Upper lobe of left lung (tissue), 6 donors: ENCODE measurements around the gene FAM110C. TPM values are rescaled to one million over a fixed set of nuclear protein-coding genes. Genes with fewer than 3 reads are reported as not detected.
"Not testable (repeated sequence)": the region's sequence is repeated elsewhere in the genome, so short reads cannot be mapped to it uniquely, and the experiment has no call there.

Source experiments
- ATAC-seq, 2 donors: fragments of 200-7000 bp; cut with Tn5 transposase; one replicate each; pipeline ENCODE4 v1.9.1; 2022; ENCODE audit warnings: mild to moderate bottlenecking in 2 of 2, moderate library complexity in 2 of 2; ENCODE audit not compliant: low FRiP score in 2 of 2
- DNase-seq, 2 donors: peaks; one replicate each; pipeline ENCODE4 v3.0.0-alpha.2; 2019 to 2020
- H3K27ac ChIP-seq, 4 donors: fragments of 200-600 bp; sonication (generic); one replicate each; pipeline ENCODE4 v1.5.1; 2016 to 2019
- H3K27me3 ChIP-seq, 4 donors: fragments of 200-600 bp; sonication (generic); one replicate each; pipeline ENCODE4 v1.5.1; 2017 to 2019
- H3K36me3 ChIP-seq, 4 donors: fragments of 200-600 bp; sonication (generic); one replicate each; pipeline ENCODE4 v1.5.1; 2016 to 2019
- H3K4me1 ChIP-seq, 4 donors: fragments of 200-600 bp; sonication (generic); one replicate each; pipeline ENCODE4 v1.5.1; 2018 to 2019
- H3K4me3 ChIP-seq, 4 donors: fragments of 200-600 bp; sonication (generic); one replicate each; pipeline ENCODE4 v1.5.1; 2017 to 2019; ENCODE audit warnings: mild to moderate bottlenecking in 2 of 4, moderate library complexity in 1 of 4
- H3K9me3 ChIP-seq, 4 donors: fragments of 200-600 bp; sonication (generic); one replicate each; pipeline ENCODE4 v1.5.1; 2018 to 2019
- EP300 ChIP-seq, 4 donors: sonication (generic); formaldehyde crosslinking; IDR thresholded peaks; one replicate each; pipeline ENCODE4 v1.5.1; 2017; ENCODE audit warnings: antibody characterized with exemption in 4 of 4, control low read depth in 2 of 4
- POLR2A ChIP-seq, 4 donors: fragments of 450-650 bp; IDR thresholded peaks; one replicate each; pipeline ENCODE4 v1.5.1; 2016 to 2017; ENCODE audit warnings: antibody characterized with exemption in 4 of 4, mild to moderate bottlenecking in 2 of 4
- POLR2AphosphoS5 ChIP-seq, 2 donors: sonication (generic); formaldehyde crosslinking; IDR thresholded peaks; one replicate each; pipeline ENCODE4 v1.5.1; 2017; ENCODE audit warnings: antibody characterized with exemption in 2 of 2
- WGBS, 2 donors: methylation state at CpG; one replicate each; pipeline ENCODE4 v1.1.5; 2017 to 2018; 5-methylcytosine and 5-hydroxymethylcytosine counted together
- total RNA-seq, 6 donors: library from RNA; depleted of rRNA in 4 of 6; stranded (reverse); fragments of >200 nt in 4 of 6; gene quantifications; one replicate each; pipeline versions ENCODE4 v1.1.0 to v1.2.1, GENCODE V29; 2016 to 2021
- TF ChIP-seq, protein P1 (sequence below), 6 experiments: fragments of 450-650 bp in 4 of 6; fragments of 200-600 bp in 2 of 6; sonication (generic) in 2 of 6; IDR thresholded peaks; one replicate each; pipeline ENCODE4 v1.5.1; 2016 to 2019; ENCODE audit warnings: antibody characterized with exemption in 6 of 6
- donor health status: DM: no; HTN: no; CAD: no; lungs with moderate emphysema.
- donor health status: DM: no; HTN: yes; CAD: no; lungs with severe emphysema.

Gene FAM110C
- total RNA-seq, 6 donors from 2014 or later, result 2.7 to 6.7 (median 4.5) TPM

DNA sequence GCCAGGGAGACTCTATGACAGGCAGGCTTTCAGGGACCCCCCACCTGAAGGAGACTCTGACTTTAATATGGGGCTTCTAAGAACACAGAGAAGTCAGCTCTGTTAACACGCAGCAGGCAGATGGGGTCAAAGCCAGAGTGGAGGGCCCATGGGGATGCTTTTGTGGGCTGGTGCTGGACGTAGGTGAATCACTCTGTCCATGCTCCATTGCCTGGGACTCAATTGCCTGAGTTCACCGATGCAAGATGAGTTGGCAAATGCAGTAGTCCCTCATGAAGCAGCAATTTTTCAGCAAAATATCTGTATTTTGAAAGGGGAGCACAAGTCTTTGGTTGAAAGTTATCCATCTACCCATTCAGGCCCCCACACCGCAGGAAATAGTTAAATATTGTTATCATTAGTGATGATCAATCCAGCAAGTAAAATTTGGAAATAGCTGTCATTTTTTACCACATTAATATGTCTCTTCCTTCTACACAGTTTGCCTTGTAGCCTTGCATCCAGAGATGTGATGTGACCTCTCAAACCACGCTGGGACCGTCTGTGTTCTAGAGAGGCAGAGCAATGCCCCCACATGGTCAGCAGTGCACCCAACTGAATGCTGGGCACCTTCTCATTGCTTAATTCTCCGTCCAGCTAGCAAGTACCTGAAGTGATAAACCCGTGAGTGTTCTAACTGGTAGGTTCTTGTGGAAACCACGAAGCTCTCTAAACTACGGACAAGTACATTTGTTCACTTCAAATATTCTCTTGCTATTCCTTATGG lies 34.8 kb upstream of the FAM110C start:
- no peaks in the 10 kb centered on the region for H3K9me3 ChIP-seq
- DNase-seq, result no peak
- no peak for ATAC-seq
- TF ChIP-seq, protein P1, sequence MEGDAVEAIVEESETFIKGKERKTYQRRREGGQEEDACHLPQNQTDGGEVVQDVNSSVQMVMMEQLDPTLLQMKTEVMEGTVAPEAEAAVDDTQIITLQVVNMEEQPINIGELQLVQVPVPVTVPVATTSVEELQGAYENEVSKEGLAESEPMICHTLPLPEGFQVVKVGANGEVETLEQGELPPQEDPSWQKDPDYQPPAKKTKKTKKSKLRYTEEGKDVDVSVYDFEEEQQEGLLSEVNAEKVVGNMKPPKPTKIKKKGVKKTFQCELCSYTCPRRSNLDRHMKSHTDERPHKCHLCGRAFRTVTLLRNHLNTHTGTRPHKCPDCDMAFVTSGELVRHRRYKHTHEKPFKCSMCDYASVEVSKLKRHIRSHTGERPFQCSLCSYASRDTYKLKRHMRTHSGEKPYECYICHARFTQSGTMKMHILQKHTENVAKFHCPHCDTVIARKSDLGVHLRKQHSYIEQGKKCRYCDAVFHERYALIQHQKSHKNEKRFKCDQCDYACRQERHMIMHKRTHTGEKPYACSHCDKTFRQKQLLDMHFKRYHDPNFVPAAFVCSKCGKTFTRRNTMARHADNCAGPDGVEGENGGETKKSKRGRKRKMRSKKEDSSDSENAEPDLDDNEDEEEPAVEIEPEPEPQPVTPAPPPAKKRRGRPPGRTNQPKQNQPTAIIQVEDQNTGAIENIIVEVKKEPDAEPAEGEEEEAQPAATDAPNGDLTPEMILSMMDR (IDR thresholded peaks at IDR 0.05), result no peak
- no peak for TF ChIP-seq EP300 (IDR thresholded peaks at IDR 0.05)
- no peak for TF ChIP-seq POLR2AphosphoS5 (IDR thresholded peaks at IDR 0.05)
- TF ChIP-seq POLR2A (IDR thresholded peaks at IDR 0.05), result no peak
- WGBS, 2 donors, result 83 to 92% methylated on average over 10 of the region's 10 CpGs
- no peaks in the 10 kb centered on the region for H3K4me1 ChIP-seq
- H3K27ac ChIP-seq, result no peak overlapping the region
- H3K27me3 ChIP-seq, result no peaks in the 10 kb centered on the region
- no peak overlapping the region for H3K4me3 ChIP-seq
- H3K36me3 ChIP-seq, result no peaks in the 10 kb centered on the region

DNA sequence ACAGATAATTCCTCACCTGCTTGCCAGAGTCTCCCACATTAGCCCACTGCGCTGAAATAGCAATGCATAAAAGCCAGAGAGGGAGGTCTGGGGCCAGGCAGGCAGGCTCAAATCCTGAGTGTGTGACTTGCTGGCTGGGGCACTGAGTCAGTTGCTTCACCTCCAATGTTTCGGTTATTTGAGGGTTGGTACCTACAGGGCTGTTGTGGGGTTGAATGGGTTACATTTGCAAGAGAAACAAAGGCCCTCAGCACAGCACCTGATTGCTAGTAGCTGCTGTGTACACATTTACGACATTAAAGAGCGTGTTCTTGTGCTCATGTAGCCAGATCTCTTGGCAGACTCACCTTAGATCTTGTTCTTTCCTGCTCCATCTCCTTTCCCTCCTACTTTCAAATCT lies 34.1 kb upstream of the FAM110C start:
- H3K9me3 ChIP-seq, result no peaks in the 10 kb centered on the region
- no peaks in the 10 kb centered on the region for H3K4me1 ChIP-seq
- TF ChIP-seq POLR2AphosphoS5 (IDR thresholded peaks at IDR 0.05), result no peak
- no peak for TF ChIP-seq EP300 (IDR thresholded peaks at IDR 0.05)
- TF ChIP-seq POLR2A (IDR thresholded peaks at IDR 0.05), result no peak
- TF ChIP-seq, protein P1 (IDR thresholded peaks at IDR 0.05), result no peak
- DNase-seq (no peak), ATAC-seq (no peak)
- H3K36me3 ChIP-seq, result no peaks in the 10 kb centered on the region
- H3K27me3 ChIP-seq, result no peaks in the 10 kb centered on the region
- H3K27ac ChIP-seq, result no peak overlapping the region
- H3K4me3 ChIP-seq, result no peak overlapping the region
- WGBS, 2 donors, result 62 to 63% methylated on average over 4 of the region's 4 CpGs

DNA sequence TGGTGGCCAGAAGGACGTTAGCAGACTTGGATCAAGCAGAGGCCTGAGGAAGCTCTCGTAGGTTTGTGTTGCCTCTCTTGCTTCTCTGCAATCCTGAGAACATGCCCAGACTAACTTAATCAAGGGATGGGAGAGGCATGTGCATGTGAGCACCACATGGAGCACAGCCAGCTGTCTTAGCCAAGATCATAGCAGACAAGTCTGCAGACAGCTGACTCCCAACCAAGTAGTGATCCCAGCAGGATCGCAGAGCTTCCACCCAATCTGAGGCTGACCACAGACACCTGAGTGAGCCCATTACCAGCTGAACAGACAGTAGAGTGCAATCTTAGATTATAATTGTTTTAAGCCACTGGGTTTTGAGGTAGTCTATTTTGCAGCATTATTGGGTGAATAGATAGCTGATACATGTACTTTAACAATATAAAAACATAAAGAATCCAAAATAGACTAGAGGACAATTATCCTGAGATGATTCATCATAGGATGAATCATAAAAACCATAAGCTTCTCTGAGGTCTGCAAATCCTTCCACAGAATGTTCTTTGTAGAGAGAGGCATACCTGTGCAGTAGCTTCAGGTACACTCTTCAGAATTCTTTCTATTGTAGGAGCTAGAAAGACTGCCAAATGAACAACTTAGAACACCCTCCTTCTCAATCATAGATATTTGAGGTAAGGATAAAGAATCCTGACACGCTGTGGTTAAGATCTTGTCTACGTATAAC lies 25.2 kb upstream of the FAM110C start:
- DNase-seq, result no peak
- Histone ChIP-seq H3K9me3 (no peaks in the 10 kb centered on the region), H3K4me3 (no peak overlapping the region), H3K27me3 (no peaks in the 10 kb centered on the region), H3K36me3 (no peaks in the 10 kb centered on the region), H3K4me1 (no peaks in the 10 kb centered on the region), H3K27ac (no peak overlapping the region)
- WGBS, 2 donors, result 76 to 87% methylated on average over 5 of the region's 5 CpGs
- no peak for ATAC-seq
- TF ChIP-seq POLR2A (IDR thresholded peaks at IDR 0.05) (no peak), EP300 (IDR thresholded peaks at IDR 0.05) (no peak), POLR2AphosphoS5 (IDR thresholded peaks at IDR 0.05) (no peak)
- TF ChIP-seq, protein P1 (IDR thresholded peaks at IDR 0.05), result no peak

DNA sequence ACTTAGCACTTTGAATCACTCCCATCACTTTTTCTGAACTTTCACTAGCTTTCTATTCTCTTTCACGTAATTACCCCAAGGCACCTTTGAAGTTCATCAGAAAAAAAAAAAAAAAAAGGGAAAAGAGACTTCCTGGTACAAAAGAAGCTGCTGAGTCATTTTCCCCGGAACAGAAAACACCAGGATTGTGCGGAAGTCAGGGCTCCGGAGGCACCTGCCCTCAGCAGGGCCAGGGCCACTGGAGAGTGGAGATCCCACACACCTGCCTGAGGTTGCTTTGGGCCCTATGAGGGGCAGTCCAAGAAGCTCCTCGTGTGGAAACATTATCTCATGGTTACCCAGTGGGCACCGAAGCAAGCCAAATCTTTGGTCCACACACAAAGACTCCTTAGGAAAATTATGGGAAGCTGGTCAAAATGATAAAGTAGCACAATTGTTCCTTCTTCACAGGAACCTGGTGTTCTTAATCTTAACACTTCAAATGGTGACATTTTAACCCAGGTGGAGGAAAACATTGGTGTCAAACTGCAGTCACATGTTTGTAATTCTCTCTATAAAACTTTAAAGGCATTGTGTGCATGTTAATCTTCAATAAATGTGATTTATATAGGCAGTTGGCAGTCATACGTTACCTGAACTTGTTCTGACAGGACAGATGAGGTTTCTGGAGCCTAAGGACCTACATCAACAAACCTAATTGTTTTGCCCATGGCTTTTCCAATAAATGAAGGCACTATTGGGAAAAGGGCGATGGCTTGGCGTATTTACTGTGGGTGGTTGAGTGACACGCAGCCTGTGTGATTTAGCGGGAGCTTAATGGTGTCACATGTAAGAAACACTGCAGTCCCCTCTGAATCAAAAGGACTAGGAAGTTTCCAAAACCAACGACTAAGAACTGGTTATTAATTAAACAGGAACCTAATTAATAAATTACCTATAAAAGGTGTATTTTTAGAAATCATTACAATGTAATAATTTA lies 23.4 kb upstream of the FAM110C start:
- Histone ChIP-seq H3K9me3 (no peaks in the 10 kb centered on the region), H3K4me3 (no peak overlapping the region), H3K36me3 (no peaks in the 10 kb centered on the region), H3K4me1 (no peaks in the 10 kb centered on the region), H3K27ac (no peak overlapping the region), H3K27me3 (no peaks in the 10 kb centered on the region)
- DNase-seq (no peak), ATAC-seq (no peak)
- 67 to 75% methylated on average over 12 of the region's 12 CpGs for WGBS, 2 donors
- no peak for TF ChIP-seq EP300 (IDR thresholded peaks at IDR 0.05)
- TF ChIP-seq, protein P1 (IDR thresholded peaks at IDR 0.05), result no peak
- TF ChIP-seq POLR2A (IDR thresholded peaks at IDR 0.05), result no peak
- no peak for TF ChIP-seq POLR2AphosphoS5 (IDR thresholded peaks at IDR 0.05)

DNA sequence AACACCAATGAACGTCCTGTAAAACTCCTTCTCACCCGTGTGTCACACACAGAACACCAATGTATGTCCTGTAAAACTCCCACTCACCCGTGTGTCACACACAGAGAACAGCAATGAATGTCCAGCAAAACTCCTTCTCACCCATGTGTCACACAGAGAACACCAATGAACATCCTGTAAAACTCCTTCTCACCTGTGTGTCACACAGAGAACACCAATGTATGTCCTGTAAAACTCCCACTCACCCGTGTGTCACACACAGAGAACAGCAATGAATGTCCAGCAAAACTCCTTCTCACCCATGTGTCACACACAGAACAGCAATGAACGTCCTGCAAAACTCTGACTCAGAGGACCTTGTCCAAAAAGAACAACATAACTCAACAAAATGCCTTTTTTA lies 22.3 kb upstream of the FAM110C start:
- WGBS, 2 donors, result 53 to 59% methylated on average over 5 of the region's 5 CpGs
- H3K9me3 ChIP-seq, DNase-seq, ATAC-seq, H3K4me3 ChIP-seq, H3K27me3 ChIP-seq, H3K36me3 ChIP-seq, H3K4me1 ChIP-seq, H3K27ac ChIP-seq: not testable (repeated sequence)
